ENCODE data around the gene ABHD2. TPM values are rescaled to one million over a fixed set of nuclear protein-coding genes. Genes with fewer than 3 reads are reported as not detected.
"Not testable (repeated sequence)": the region's sequence is repeated elsewhere in the genome, so short reads cannot be mapped to it uniquely, and the experiment has no call there.

Gene ABHD2
- total RNA-seq, 1 experiment from 2014 or later = 52.4 TPM

- ChIA-PET CTCF (no interaction called here), POLR2A (ENCODE audit: low non-redundant PET) (no interaction called here)
- TF ChIP-seq CTCF (conservative IDR thresholded peaks at IDR 0.05; ENCODE audit: low read depth, low read length) (no peak), EZH2 (IDR thresholded peaks at IDR 0.05; ENCODE audit: borderline replicate concordance, low read depth, low read length, poor library complexity, severe bottlenecking) (no peak)
- intact Hi-C loops (cut with micrococcal nuclease; ENCODE audit: unreplicated experiment) = no loop called here
- H3K4me3 ChIP-seq (ENCODE audit: low read depth, low read length, poor library complexity, severe bottlenecking) = no peak overlapping the region
- H3K4me1 ChIP-seq (ENCODE audit: insufficient read depth, low read length, poor library complexity, severe bottlenecking) = no peaks in the 10 kb centered on the region
- H3K27me3 ChIP-seq (replicated peaks; ENCODE audit: insufficient read depth, low read depth, low read length, poor library complexity) = peaks cover 11% of the 10 kb centered on the region
- BruUV-seq (replicated peaks) = no TSS peak
- no peak overlapping the region for H3K27ac ChIP-seq (ENCODE audit: low read depth, low read length, poor library complexity, severe bottlenecking)
- H3K36me3 ChIP-seq (ENCODE audit: insufficient read depth, low read length, poor library complexity, severe bottlenecking) = no peaks in the 10 kb centered on the region
- no peaks in the 10 kb centered on the region for H3K9me3 ChIP-seq (ENCODE audit: low read depth, low read length, poor library complexity, severe bottlenecking)
- no peak for DNase-seq (ENCODE audit: low spot score)
These were observed 45.9 kb upstream of the ABHD2 start for GRCh38 chr15:89042387-89042786.

GRCh38 chr15:89043031-89044002 lies 44.9 kb upstream of the ABHD2 start:
- CTCF ChIA-PET = no interaction called here
- Histone ChIP-seq H3K4me1 (ENCODE audit: insufficient read depth, low read length, poor library complexity, severe bottlenecking) (no peaks in the 10 kb centered on the region), H3K27ac (ENCODE audit: low read depth, low read length, poor library complexity, severe bottlenecking) (no peak overlapping the region), H3K36me3 (ENCODE audit: insufficient read depth, low read length, poor library complexity, severe bottlenecking) (no peaks in the 10 kb centered on the region), H3K27me3 (replicated peaks; ENCODE audit: insufficient read depth, low read depth, low read length, poor library complexity) (peaks cover 2% of the 10 kb centered on the region), H3K4me3 (ENCODE audit: low read depth, low read length, poor library complexity, severe bottlenecking) (no peak overlapping the region), H3K9me3 (ENCODE audit: low read depth, low read length, poor library complexity, severe bottlenecking) (no peaks in the 10 kb centered on the region)
- TF ChIP-seq EZH2 (IDR thresholded peaks at IDR 0.05; ENCODE audit: borderline replicate concordance, low read depth, low read length, poor library complexity, severe bottlenecking) (no peak), CTCF (conservative IDR thresholded peaks at IDR 0.05; ENCODE audit: low read depth, low read length) (no peak)
- POLR2A ChIA-PET (ENCODE audit: low non-redundant PET) = no interaction called here
- DNase-seq (ENCODE audit: low spot score) = no peak
- intact Hi-C loops (cut with micrococcal nuclease; ENCODE audit: unreplicated experiment) = no loop called here
- BruUV-seq (replicated peaks) = no TSS peak

GRCh38 chr15:89049016-89049666 lies 39.1 kb upstream of the ABHD2 start:
- CTCF ChIA-PET; POLR2A ChIA-PET (ENCODE audit: low non-redundant PET); intact Hi-C loops (cut with micrococcal nuclease; ENCODE audit: unreplicated experiment): not testable (repeated sequence)

More at GRCh38 chr15:89049016-89049666, 39.1 kb upstream of the ABHD2 start:
- H3K36me3 ChIP-seq (ENCODE audit: insufficient read depth, low read length, poor library complexity, severe bottlenecking); DNase-seq (ENCODE audit: low spot score); H3K27ac ChIP-seq (ENCODE audit: low read depth, low read length, poor library complexity, severe bottlenecking); H3K27me3 ChIP-seq (replicated peaks; ENCODE audit: insufficient read depth, low read depth, low read length, poor library complexity); H3K4me3 ChIP-seq (ENCODE audit: low read depth, low read length, poor library complexity, severe bottlenecking); BruUV-seq (replicated peaks); H3K4me1 ChIP-seq (ENCODE audit: insufficient read depth, low read length, poor library complexity, severe bottlenecking); H3K9me3 ChIP-seq (ENCODE audit: low read depth, low read length, poor library complexity, severe bottlenecking): not testable (repeated sequence)
